Head of caudate nucleus (tissue), 42 donors: ENCODE data around the gene FKBP7.
"Not testable (repeated sequence)": the region's sequence is repeated elsewhere in the genome, so short reads cannot be mapped to it uniquely, and the experiment has no call there.

Experiments
- DNase-seq, 42 donors: peaks; one replicate each; pipeline versions ENCODE4 v3.0.0 to v3.0.0-alpha.2; 2020 to 2021; ENCODE audit warnings: mixed read lengths in 7 of 42
- intact Hi-C: fragments of 100-400 bp; cut with DNase I; formaldehyde crosslinking; loops from one replicate; pipeline ENCODE4 v1.15.0; 2022

The FKBP7 gene, protein sequence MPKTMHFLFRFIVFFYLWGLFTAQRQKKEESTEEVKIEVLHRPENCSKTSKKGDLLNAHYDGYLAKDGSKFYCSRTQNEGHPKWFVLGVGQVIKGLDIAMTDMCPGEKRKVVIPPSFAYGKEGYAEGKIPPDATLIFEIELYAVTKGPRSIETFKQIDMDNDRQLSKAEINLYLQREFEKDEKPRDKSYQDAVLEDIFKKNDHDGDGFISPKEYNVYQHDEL

DNA sequence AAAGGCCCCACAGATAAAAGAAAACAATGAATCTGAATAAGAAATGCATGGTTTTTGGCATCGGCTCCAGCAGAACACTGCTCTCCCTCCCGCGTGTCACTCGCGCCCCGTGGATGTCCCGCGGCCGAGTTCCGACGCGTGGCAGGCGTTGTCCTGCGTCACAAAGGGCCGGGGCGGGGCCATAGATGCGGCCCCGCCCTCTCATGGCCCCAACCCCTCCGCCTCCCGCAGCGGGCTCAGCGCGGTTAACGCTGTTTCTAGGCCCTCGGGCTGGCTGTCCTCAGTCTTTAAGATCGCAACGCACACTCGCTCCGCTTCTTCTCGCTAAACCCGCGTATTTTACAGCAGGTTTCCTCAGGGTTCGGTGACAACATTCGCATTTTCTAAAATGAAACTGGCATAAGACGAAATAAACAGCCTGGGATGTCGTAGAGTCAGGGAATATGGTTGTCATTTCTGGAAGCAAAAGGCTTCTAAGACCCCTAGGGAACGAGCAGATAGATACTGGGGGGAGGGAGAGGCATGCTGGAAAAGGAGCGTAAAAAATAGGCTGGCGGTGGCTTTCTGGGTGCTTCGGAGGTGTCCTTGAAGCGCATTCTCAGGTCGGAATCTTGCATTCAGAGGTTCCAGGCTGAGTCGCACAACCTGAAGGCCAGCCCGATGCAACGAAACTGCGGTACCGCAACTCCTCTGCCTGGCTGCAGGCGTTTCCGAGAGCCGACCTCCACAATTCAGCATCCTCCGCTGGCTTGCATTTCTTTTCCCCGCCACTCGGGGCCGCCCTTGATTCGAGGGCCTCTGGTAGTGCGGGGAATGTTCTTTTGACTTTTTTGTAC is at the start of gene FKBP7:
FKBP7 (minus strand) TSS at position 162 of the 836 bp plus-strand sequence; CDS start at position 61, 101 bp downstream.
- peak; percentile 83 to 96 (median 92) for DNase-seq
- intact Hi-C loops, result loop anchor here (1.0 kb wide), 1 partner anchor 27 kb away; the partner anchor contains the start of genes PJVK and PRKRA

DNA sequence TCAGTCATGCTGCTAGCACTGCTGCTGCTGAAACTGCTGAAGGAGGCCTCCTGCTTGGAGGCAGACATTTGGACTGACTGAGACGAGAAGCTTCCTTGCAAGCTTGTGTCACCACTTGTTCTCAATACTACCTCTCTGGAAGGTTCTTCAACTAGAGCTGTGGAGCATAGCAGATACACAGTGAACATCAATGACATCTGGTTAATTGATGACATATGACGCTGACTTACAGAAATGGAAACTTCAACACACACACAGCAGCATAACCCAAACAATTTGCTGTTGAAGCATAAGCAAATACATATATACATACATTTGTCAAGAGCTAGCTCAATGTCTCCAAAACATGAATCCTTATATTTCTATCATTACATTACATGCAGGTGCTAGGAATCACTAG is 49.2 kb upstream of the FKBP7 start:
- intact Hi-C loops, result no loop called here
- no peak for DNase-seq

DNA sequence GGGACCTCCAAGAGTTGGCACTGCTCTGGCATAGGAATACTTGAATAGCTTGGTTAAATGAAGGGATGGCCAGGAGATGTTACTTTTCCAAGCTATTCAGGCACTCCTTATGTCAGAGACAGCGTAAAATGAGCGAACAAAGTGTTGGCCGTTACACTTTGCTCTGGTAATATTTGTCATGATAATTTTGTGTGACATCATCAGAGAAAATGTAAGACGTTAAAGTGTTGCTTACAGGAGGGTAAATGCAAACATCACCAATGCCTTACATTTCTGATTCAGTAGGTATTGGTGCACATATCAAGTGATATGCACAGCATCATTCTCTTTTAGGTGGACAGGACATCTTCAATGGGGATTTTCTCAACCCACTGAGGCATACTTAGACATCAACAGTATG is 47.9 kb upstream of the FKBP7 start:
- intact Hi-C loops, result no loop called here
- DNase-seq, result no peak

DNA sequence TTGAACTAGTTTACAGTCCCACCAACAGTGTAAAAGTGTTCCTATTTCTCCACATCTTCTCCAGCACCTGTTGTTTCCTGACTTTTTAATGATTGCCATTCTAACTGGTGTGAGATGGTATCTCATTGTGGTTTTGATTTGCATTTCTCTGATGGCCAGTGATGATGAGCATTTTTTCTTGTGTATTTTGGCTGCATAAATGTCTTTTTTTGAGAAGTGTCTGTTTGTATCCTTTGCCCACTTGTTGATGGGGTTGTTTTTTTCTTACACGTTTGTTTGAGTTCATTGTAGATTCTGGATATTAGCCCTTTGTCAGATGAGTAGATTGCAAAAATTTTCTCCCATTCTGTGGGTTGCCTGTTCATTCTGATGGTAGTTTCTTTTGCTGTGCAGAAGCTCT is 47.1 kb upstream of the FKBP7 start:
- DNase-seq, intact Hi-C loops: not testable (repeated sequence)

- intact Hi-C loops, DNase-seq: not testable (repeated sequence)
These were observed 46.6 kb upstream of the FKBP7 start for GRCh38 chr2:178525010-178525409.

DNA sequence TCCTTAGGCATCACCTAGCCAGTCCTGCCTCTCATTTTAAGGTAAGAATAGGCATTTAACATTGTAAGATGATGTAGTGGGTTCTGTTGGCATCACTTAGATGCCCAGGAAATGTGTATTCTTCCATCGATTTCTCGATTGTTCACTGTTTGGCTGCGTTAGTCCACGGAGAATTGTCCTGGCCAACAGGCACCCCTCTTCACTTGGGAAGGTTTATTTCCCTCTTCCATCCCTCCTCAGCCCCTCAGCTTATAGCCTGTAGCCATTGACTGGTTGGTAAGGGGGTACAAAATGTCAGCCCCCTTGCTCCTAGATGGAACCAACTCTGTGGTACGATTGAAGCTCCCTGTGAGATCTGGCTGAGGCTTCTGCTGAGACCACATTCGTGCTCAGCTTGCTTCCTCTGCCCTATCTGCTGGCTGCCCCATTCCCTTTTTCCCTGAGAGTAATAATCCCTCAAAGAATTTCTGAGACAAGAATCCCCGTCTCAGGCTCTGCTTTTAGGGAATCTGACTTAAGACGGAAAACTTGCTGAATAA is 45.3 kb upstream of the FKBP7 start:
- intact Hi-C loops, result no loop called here
- no peak for DNase-seq

- intact Hi-C loops, result no loop called here
- peak; percentile 60 to 90 (median 78) for DNase-seq
These were observed 44.7 kb upstream of the FKBP7 start for GRCh38 chr2:178522950-178523595.

- no peak for DNase-seq
- intact Hi-C loops, result no loop called here
These were observed 43.1 kb upstream of the FKBP7 start for GRCh38 chr2:178521304-178522150.

DNA sequence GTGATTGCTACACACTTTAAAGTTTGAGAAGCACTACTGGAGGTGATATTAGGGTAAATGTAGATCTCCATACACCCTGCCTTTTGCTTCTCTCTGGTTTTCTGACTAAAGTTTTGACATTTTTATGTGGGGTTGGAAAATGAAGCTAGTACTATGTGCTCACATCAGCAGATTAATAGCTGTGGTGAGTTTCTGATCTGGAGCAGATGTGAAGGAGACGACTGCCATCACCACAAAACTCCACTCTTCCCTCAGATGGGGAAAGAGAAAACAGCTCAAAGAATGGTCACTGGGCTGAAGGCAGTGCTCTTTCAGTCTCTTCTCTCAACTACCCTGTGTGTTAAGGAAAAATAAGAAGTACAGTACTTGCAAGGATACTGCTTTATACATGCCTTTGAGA is 39.1 kb upstream of the FKBP7 start:
- intact Hi-C loops, result no loop called here
- no peak for DNase-seq

GRCh38 chr2:178514664-178515063 is 36.3 kb upstream of the FKBP7 start:
- intact Hi-C loops, result no loop called here
- no peak for DNase-seq

GRCh38 chr2:178513876-178514275 is 35.5 kb upstream of the FKBP7 start:
- DNase-seq, result no peak
- intact Hi-C loops, result no loop called here

DNA sequence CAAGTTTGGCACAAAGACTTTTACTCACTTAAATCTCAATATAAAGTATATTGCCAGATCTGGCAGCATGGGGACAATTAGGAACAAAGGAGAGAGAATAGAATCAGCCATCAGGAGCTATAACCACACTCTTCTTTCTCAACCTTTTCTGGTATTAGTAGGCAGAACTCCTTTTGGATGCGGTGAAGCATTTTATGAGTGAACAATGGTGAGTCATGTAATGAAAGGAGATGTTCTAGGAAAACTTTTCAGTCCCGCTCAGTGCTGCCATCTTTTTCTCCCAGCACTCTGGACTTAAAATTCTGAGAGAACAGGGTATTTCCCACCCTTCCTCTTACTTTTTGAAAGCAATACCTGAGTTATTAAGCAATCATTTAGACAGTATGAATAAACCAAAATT is 34.1 kb upstream of the FKBP7 start:
- intact Hi-C loops, result no loop called here

GRCh38 chr2:178510384-178510783 is 32.0 kb upstream of the FKBP7 start:
- intact Hi-C loops, result no loop called here
- no peak for DNase-seq

More for the DNA sequence above, 34.1 kb upstream of the FKBP7 start:
- DNase-seq, result peak in 9 of 42 donors; percentile 5 to 66 (median 20)

- intact Hi-C loops, result no loop called here
- no peak for DNase-seq
These were observed 30.2 kb upstream of the FKBP7 start for GRCh38 chr2:178508646-178509045.

GRCh38 chr2:178506949-178507348 is 28.5 kb upstream of the FKBP7 start:
- DNase-seq, result no peak
- intact Hi-C loops, result no loop called here

GRCh38 chr2:178506524-178506923 is 28.1 kb upstream of the FKBP7 start:
- intact Hi-C loops, result no loop called here
- no peak for DNase-seq

DNA sequence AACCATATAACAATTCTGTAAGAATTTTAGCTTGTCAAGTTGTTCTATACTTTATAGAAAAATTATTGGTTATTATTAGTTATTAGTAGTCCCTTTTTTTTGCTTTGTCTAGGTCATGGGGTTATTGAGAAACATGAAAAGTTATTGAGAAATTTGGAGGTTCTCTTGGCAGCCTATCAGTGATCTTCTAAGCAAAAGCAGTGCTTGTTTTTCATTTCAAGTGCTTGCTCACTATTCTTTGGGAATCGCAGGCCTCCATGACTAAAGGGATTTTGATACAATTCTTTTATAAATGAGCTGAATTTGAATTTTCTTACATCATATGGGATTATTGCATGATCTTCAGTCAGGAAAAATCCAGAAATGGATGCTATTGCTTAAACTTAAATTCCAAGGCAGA is 27.7 kb upstream of the FKBP7 start:
- intact Hi-C loops, result no loop called here
- DNase-seq, result no peak

- intact Hi-C loops, result no loop called here
These were observed 24.4 kb upstream of the FKBP7 start for GRCh38 chr2:178502751-178503150.

DNA sequence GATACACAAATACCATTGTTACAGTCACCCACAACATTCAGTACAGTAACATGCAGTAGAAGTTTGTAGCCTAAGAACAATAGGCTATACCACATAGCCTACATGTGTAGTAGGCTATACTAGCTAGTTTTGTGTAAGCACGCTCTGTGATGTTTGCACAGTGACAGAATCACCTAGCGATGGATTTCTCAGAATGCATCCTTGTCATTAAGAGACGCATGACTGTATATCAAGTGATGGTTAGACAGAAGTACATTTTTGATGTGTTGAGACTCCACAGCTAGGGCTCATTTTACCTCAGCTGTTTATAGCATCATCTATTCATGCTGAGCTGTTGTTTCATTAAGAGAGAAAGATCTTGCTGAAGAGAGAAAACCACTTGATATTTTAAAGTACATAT is 21.2 kb upstream of the FKBP7 start:
- DNase-seq, result no peak
- intact Hi-C loops, result no loop called here

More at GRCh38 chr2:178502751-178503150, 24.4 kb upstream of the FKBP7 start:
- DNase-seq, result no peak
